Psoas muscle (tissue), 8 donors: Measurements from ENCODE around the gene IQCH. TPM values are rescaled to one million over a fixed set of nuclear protein-coding genes. Genes with fewer than 3 reads are reported as not detected.

Experiments used
- ATAC-seq, 4 donors: fragments of 200-7000 bp; cut with Tn5 transposase; one replicate each; pipeline ENCODE4 v1.9.1; 2020; ENCODE audit warnings: moderate library complexity in 3 of 4, mild to moderate bottlenecking in 2 of 4
- DNase-seq, 2 donors: peaks; one replicate each; pipeline ENCODE4 v3.0.0-alpha.2; 2020
- H3K27ac ChIP-seq: fragments of 200-600 bp; one replicate; pipeline ENCODE4 v1.8.0; 2022
- H3K27me3 ChIP-seq, 3 donors: fragments of 200-600 bp in 1 of 3; one replicate each; pipeline versions ENCODE4 v1.6.1 to v1.8.0; 2013 to 2022; ENCODE audit warnings: low read length in 2 of 3, mild to moderate bottlenecking in 2 of 3, moderate library complexity in 1 of 3; ENCODE audit not compliant: insufficient read depth in 3 of 3
- H3K36me3 ChIP-seq, 2 donors: fragments of 200-600 bp in 1 of 2; one replicate each; pipeline versions ENCODE4 v1.6.1 to v1.8.0; 2013 to 2022; ENCODE audit warnings: low read depth in 1 of 2, mild to moderate bottlenecking in 1 of 2, moderate library complexity in 1 of 2; ENCODE audit not compliant: insufficient read depth in 1 of 2
- H3K4me1 ChIP-seq: fragments of 200-600 bp; one replicate; pipeline ENCODE4 v1.8.0; 2022
- H3K4me3 ChIP-seq: fragments of 200-600 bp; one replicate; pipeline ENCODE4 v1.8.0; 2022; ENCODE audit warnings: mild to moderate bottlenecking
- H3K9me3 ChIP-seq: fragments of 200-600 bp; one replicate; pipeline ENCODE4 v1.8.0; 2022
- WGBS, 3 donors: extraction: QIAGEN DNeasy Blood & Tissue Kit; methylation state at CpG; one replicate each; pipeline versions ENCODE4 v1.1.6 to v1.1.7; 2013; 5-methylcytosine and 5-hydroxymethylcytosine counted together
- intact Hi-C, 2 donors: fragments of 100-400 bp; cut with DNase I; formaldehyde crosslinking; loops; one replicate each; pipeline versions ENCODE4 v1.11.0 to v1.14.2; 2022
- polyA plus RNA-seq, 3 donors: library from polyadenylated mRNA; stranded (reverse); fragments of 200-250 nt; gene quantifications; one replicate each; pipeline ENCODE4 v1.2.3, GENCODE V29; 2013
- total RNA-seq, 4 donors: library from RNA; stranded (reverse); fragmentation: NEBNext Ultra II Directional in 2 of 4; extraction: Animal tissue kit (Norgen Biotek cat#: 25700) in 2 of 4; gene quantifications; one replicate each; pipeline versions ENCODE4 v1.2.1 to v1.2.4, GENCODE V29; 2021 to 2023
- TF ChIP-seq, protein P1 (sequence below): fragments of 200-600 bp; IDR thresholded peaks from one replicate; pipeline ENCODE4 v1.8.0; 2022; ENCODE audit warnings: antibody characterized with exemption
- donor health status: healthy with polysubstance abuse.
- donor health status: DM: no; HTN: no; CAD: no; lungs with moderate emphysema.
- donor health status: Bipolar disorder and iron deficiency.
- donor health status: healthy.
- donor health status: DM: yes; HTN: yes; CAD: no.
- donor health status: DM: no; HTN: no; CAD: no.
- donor health status: DM: no; HTN: no; CAD: no.
- donor health status: DM: yes; HTN: yes; CAD: no.

The IQCH gene
- total and polyA plus RNA-seq, 7 donors: 0.27 to 1.0 (median 0.60) TPM

DNA sequence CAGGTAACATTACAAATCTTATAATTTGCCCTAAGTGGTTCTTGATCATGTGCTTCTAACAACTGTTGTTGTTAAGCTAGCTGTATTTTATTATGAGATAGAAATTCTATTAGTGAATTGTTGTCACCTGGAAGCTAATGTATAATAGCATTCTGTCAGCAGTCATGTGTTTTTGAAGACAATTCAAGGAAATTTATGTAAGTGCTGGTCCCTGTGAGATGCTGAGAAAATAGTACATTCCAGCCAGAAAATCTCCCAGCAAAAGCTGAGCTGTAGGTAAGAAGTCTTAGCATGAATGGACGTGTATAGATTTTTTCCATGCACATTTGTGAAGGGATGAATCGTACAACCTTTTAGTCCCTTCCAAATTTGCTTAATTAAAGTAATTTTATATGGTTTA, 146.3 kb downstream of the IQCH start:
- no peaks in the 10 kb centered on the region for H3K36me3 ChIP-seq
- DNase-seq: no peak
- 82 to 86% (median 86%) methylated on average over 2 of the region's 2 CpGs for WGBS, 3 donors
- H3K27me3 ChIP-seq: no peaks in the 10 kb centered on the region
- no peak overlapping the region for H3K27ac ChIP-seq
- no peak for ATAC-seq
- no peak overlapping the region for H3K4me3 ChIP-seq
- H3K4me1 ChIP-seq: no peaks in the 10 kb centered on the region
- intact Hi-C loops: no loop called here
- TF ChIP-seq, protein P1, sequence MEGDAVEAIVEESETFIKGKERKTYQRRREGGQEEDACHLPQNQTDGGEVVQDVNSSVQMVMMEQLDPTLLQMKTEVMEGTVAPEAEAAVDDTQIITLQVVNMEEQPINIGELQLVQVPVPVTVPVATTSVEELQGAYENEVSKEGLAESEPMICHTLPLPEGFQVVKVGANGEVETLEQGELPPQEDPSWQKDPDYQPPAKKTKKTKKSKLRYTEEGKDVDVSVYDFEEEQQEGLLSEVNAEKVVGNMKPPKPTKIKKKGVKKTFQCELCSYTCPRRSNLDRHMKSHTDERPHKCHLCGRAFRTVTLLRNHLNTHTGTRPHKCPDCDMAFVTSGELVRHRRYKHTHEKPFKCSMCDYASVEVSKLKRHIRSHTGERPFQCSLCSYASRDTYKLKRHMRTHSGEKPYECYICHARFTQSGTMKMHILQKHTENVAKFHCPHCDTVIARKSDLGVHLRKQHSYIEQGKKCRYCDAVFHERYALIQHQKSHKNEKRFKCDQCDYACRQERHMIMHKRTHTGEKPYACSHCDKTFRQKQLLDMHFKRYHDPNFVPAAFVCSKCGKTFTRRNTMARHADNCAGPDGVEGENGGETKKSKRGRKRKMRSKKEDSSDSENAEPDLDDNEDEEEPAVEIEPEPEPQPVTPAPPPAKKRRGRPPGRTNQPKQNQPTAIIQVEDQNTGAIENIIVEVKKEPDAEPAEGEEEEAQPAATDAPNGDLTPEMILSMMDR: no peak
- no peaks in the 10 kb centered on the region for H3K9me3 ChIP-seq

DNA sequence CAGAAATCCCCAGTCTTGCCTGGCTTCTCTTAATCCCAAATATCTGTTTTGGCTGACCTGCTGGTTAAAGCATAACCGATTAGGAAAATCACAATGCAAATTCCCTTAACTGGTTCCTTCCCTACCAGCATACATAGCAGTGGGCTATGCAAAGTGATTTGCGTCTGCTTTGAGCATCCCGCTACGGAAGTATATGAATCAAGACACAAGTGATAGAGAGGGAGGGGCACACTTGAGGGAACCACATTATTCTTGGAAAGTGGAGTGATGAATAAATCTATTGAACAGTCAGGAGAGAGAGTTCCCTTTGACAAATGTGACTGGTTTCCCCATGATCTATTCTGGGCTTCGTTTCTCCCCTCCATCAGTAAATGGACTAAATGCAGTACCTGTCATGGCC, 146.8 kb downstream of the IQCH start:
- WGBS, 3 donors: 83 to 85% (median 84%) methylated on average over 5 of the region's 5 CpGs
- no peak overlapping the region for H3K27ac ChIP-seq
- no peak overlapping the region for H3K4me3 ChIP-seq
- no peaks in the 10 kb centered on the region for H3K27me3 ChIP-seq
- H3K36me3 ChIP-seq: no peaks in the 10 kb centered on the region
- DNase-seq: no peak
- TF ChIP-seq, protein P1: no peak
- intact Hi-C loops: no loop called here
- no peaks in the 10 kb centered on the region for H3K4me1 ChIP-seq
- no peaks in the 10 kb centered on the region for H3K9me3 ChIP-seq
- ATAC-seq: no peak

DNA sequence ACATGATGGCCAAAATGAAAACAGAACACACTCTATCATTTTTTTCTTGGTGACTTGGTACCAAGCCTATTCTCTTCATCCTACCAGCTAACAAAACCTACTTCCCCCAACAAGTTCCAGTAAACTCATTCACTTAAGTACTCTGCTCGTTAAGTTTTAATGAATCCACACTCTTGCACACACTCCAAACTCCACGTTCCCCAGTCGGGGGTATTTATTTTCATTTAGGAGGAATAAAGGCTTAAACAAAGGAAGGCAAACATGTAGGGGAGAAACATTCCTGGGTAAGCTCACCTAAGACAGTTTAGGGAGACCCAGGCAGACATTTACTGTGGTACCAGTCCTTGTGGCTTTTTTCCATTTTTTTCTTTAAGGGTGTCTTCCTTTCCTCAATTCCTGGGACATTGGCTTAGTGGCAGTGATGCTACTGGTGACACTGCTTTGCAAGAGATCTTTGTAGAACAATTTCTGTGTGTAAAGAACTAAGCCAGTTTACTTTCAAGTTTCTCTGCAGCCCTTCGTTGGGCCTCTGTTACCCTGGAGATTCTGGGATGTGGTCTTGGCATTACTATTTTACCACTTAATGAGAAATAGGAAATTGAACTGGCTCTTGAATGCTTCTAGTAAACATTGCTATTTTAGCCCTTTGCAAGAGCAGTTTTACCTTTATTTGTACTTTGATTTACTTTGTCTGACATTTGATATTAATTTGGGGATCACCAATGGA, 149.0 kb downstream of the IQCH start:
- no peak for ATAC-seq
- WGBS, 3 donors: 72 to 78% (median 77%) methylated on average over 4 of the region's 4 CpGs
- intact Hi-C loops: no loop called here
- no peak for DNase-seq
- no peaks in the 10 kb centered on the region for H3K9me3 ChIP-seq
- TF ChIP-seq, protein P1: no peak
- H3K4me1 ChIP-seq: no peaks in the 10 kb centered on the region
- H3K4me3 ChIP-seq: no peak overlapping the region
- H3K27me3 ChIP-seq: no peaks in the 10 kb centered on the region
- H3K27ac ChIP-seq: no peak overlapping the region
- peaks cover 0 to 4% of the 10 kb centered on the region in 2 donors for H3K36me3 ChIP-seq

DNA sequence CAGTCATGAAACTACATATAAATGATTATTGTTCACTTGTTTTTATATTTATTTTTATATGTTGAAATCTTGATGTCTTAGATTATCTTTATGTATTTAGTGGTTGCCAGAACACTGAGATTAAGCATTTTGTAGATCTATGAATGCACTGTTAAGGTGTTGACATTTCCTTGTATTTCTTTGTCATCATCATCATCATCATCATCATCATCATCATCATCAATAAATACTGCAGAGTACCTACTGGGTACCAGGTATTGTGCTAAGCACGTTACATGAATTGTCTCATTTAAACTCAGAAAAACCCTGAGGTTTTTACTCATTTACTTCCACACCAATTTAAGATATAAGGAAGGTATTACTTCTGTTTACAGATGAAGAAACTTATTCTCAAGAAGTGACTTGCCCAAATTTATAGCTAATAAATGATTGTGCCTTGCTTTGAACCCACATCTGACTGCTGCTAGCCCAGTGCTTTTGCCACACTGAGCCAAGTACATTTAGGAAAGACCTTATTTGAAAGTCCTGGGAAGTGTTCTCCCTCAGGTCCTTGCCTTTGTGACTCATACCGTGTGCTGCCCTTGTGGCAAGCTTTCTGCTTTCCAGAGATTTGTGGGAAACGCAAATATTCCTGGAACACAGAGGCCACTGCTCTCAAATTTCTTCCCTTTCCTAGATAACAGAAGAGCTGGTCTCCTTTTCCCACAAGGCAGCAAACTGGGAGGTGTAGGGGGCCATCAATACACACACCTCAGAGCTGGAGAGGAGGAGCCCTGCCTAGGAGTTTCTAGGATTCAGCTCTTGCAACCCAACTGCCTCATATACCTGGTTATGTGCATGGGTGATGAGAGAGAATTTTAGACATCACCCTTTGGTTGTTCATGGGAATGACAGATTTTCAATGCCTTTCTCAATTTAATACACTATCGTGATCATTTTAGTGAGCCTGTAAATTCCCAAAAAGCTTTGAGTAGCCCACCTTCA, 150.9 kb downstream of the IQCH start:
- DNase-seq: no peak
- Histone ChIP-seq H3K36me3 (peaks cover 0 to 4% of the 10 kb centered on the region in 2 donors), H3K27ac (no peak overlapping the region), H3K27me3 (no peaks in the 10 kb centered on the region), H3K4me1 (no peaks in the 10 kb centered on the region), H3K4me3 (no peak overlapping the region), H3K9me3 (no peaks in the 10 kb centered on the region)
- ATAC-seq: no peak
- TF ChIP-seq, protein P1: no peak
- WGBS, 3 donors: 77 to 87% (median 79%) methylated on average over 4 of the region's 4 CpGs
- intact Hi-C loops: no loop called here
